ENCODE measurements around the gene SMAGP. TPM values are rescaled to one million over a fixed set of nuclear protein-coding genes. Genes with fewer than 3 reads are reported as not detected.
A peak's percentile ranks its signal among the peaks of the same experiment; 100 is the strongest.

SMAGP gene, protein sequence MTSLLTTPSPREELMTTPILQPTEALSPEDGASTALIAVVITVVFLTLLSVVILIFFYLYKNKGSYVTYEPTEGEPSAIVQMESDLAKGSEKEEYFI
- total RNA-seq (2021), result 11.3 and 12.4 TPM in 2 replicates
- long read RNA-seq, transcript SMAGP-203 (4 exons, 2,350 nt), result major isoform, 9 of 20 reads
- long read RNA-seq, partial matches to known transcripts, result 1 of 20 reads
- long read RNA-seq, other reads (novel, unspliced or antisense), result 2 of 20 reads

DNA sequence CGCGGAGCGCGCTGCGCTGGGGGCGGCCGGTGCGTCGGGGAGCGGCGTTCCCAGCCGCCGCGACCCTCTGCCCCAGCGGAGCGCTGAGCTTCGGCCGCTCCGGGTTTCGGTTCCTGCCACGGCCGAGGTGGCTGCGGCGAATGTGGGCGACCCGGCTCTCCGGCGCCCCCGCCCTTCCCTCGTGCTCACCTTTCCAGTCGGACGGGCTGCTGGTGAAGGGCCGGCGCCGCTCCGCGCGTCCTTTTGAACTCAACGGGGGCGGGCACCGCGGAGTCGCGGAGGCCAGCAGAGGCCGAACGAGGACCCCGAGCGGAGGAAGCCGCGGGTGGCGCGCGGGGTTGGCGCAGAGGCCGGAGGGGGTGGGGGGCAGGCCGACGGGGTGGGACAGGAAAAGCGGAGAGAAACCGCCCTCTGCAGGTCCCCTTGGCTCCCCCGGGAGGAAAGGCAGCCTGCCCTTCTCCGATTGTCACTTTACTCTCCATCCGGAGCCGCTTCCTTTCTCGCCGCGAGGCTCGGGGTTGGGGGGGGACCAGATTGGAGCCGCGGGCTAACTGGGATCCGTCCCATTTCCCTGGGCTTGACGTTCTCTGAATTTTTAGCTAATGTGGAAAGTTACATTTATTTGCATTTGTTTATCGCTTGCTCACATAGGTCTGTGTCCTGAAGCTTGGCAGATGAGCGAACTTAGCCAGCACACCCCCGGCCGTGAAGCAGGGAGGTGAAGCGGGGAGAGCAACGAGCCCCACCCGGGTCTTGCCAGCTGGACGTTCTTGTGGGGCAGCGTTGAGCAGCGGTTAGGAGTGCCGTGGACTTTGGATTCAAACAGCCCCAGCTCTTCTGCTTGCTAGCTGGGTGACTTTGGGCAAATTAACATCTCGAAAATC, at the start of gene SMAGP:
TSS of gene SMAGP (minus strand) at position 349 of the 884 bp plus-strand sequence. CDS start 1,137 bp downstream, outside the sequence.
- H3K56ac ChIP-seq (ENCODE audit: insufficient read length, low read depth, low read length), result no peak within 1 kb of the TSS
- no peaks in the 10 kb centered on the region for H3K9me3 ChIP-seq (ENCODE audit: control insufficient read depth, low read depth, low read length)
- peaks cover 2% of the 10 kb centered on the region; the same call in 1 of the 2 replicates for H3K4me1 ChIP-seq (ENCODE audit: insufficient read depth, low read length)
- H3K4me2 ChIP-seq (ENCODE audit: insufficient read depth, insufficient read length, low read length), result peak within 1 kb of the TSS; percentile 89
- no peak within 1 kb of the TSS for H3T11ph ChIP-seq (ENCODE audit: low read length)
- no peaks in the 10 kb centered on the region for H4K20me1 ChIP-seq (ENCODE audit: control insufficient read depth, insufficient read depth, insufficient read length)
- no peaks in the 10 kb centered on the region for H3K9me3 Mint-ChIP-seq
- H2AK5ac ChIP-seq (ENCODE audit: insufficient read length, low read length), result no peak within 1 kb of the TSS
- H3K79me1 ChIP-seq (ENCODE audit: insufficient read depth, low read depth, low read length, poor library complexity, severe bottlenecking), result no peaks in the 10 kb centered on the region
- no peak within 1 kb of the TSS for H3K4ac ChIP-seq (ENCODE audit: low read depth, low read length)
- peaks cover 27% of the 10 kb centered on the region for H3K27me3 Mint-ChIP-seq (ENCODE audit: low read depth)
- H3K4me3 Mint-ChIP-seq, result peak within 1 kb of the TSS; percentile 82 to 93
- H3K23me2 ChIP-seq (ENCODE audit: insufficient read length, low read depth, low read length, poor library complexity, severe bottlenecking), result peaks cover 6% of the 10 kb centered on the region
- H4K91ac ChIP-seq (ENCODE audit: insufficient read length, low read depth, low read length), result no peak within 1 kb of the TSS
- peaks cover 2% of the 10 kb centered on the region; the same call in 1 of the 2 replicates for H3K27me3 ChIP-seq (ENCODE audit: insufficient read depth, low read length)
- H2BK12ac ChIP-seq (ENCODE audit: insufficient read length, low read depth, low read length), result no peak within 1 kb of the TSS
- H4K8ac ChIP-seq (replicated peaks; ENCODE audit: insufficient read length, low read depth, low read length), result no peak within 1 kb of the TSS
- no peaks in the 10 kb centered on the region for H3K79me2 ChIP-seq (ENCODE audit: insufficient read depth, low read length)
- no peak within 1 kb of the TSS for H2BK15ac ChIP-seq (ENCODE audit: low read depth, low read length)
- no peak within 1 kb of the TSS for H2AFZ ChIP-seq (ENCODE audit: low read length)
- TF ChIP-seq, protein P1, sequence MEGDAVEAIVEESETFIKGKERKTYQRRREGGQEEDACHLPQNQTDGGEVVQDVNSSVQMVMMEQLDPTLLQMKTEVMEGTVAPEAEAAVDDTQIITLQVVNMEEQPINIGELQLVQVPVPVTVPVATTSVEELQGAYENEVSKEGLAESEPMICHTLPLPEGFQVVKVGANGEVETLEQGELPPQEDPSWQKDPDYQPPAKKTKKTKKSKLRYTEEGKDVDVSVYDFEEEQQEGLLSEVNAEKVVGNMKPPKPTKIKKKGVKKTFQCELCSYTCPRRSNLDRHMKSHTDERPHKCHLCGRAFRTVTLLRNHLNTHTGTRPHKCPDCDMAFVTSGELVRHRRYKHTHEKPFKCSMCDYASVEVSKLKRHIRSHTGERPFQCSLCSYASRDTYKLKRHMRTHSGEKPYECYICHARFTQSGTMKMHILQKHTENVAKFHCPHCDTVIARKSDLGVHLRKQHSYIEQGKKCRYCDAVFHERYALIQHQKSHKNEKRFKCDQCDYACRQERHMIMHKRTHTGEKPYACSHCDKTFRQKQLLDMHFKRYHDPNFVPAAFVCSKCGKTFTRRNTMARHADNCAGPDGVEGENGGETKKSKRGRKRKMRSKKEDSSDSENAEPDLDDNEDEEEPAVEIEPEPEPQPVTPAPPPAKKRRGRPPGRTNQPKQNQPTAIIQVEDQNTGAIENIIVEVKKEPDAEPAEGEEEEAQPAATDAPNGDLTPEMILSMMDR (conservative IDR thresholded peaks at IDR 0.05), result 0 out of 3 replicates have a peak, but pooled peaks have one; percentile 14
- H4K5ac ChIP-seq (ENCODE audit: insufficient read length, low read depth, low read length), result no peak within 1 kb of the TSS
- DNase-seq, result peak; percentile 90
- H2BK5ac ChIP-seq (ENCODE audit: insufficient read length, low read length), result no peak within 1 kb of the TSS
- peak within 1 kb of the TSS in 1 of 3 experiments; percentile 86; a peak in 2 of 7 replicates for H3K27ac Mint-ChIP-seq
- H3K4me1 Mint-ChIP-seq, result peaks cover 26 to 30% of the 10 kb centered on the region in 2 experiments
- H3K27ac ChIP-seq (ENCODE audit: insufficient read length, low read depth, low read length), result no peak within 1 kb of the TSS
- peak within 1 kb of the TSS; percentile 46 for H3K9ac ChIP-seq (ENCODE audit: extremely low read depth, insufficient read length, low read length)
- no peak within 1 kb of the TSS for H2BK120ac ChIP-seq (ENCODE audit: low read depth, low read length, poor library complexity, severe bottlenecking)
- no peaks in the 10 kb centered on the region; a peak in 3 of 7 replicates for H3K36me3 Mint-ChIP-seq (ENCODE audit: insufficient read depth in 1 of 3, low read depth in 3 of 3)
- no peak within 1 kb of the TSS for H3K18ac ChIP-seq (ENCODE audit: insufficient read length, low read depth, low read length)
- no peak within 1 kb of the TSS for H2BK20ac ChIP-seq (ENCODE audit: low read depth, low read length, poor library complexity, severe bottlenecking)
- no peak within 1 kb of the TSS for H3K23ac ChIP-seq (ENCODE audit: insufficient read length, low read depth, low read length)
- peak within 1 kb of the TSS; percentile 84 for H3K14ac ChIP-seq (ENCODE audit: insufficient read depth, low read length)
- WGBS (ENCODE audit: extremely low coverage, insufficient read length, low lambda C conversion rate), result no CpG with 5 or more reads among the region's 83 CpGs

Measured in H9 (cell line).